ENCODE data around the gene POLR3K. TPM values are rescaled to one million over a fixed set of nuclear protein-coding genes. Genes with fewer than 3 reads are reported as not detected.

POLR3K gene
- total RNA-seq, 1 experiment from 2014 or later: 22.7 TPM

DNA sequence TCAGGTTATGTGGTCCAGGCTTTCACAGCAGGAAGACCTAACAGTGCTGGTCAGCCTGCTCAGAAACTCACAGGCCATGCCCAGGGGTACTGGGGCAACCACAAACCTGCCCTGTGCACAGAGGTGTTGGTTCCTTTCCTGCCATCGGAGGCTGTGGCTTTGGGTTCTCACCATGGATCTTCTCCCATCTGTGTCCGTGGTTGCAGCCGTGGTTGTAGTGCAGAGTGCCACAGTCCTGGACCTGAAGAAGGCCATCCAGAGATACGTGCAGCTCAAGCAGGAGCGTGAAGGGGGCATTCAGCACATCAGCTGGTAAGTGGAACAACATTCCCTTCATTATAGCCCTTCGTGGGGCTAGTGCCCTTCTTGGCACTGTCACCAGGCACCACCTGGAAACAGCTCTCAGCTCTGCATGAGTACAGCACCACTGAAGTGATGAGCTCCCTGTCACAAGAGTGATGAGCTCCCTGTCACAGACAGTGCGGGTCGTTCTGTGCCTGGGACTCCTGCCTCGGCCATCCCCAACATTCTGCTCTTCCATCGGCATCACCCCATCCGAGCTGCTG lies 2.2 kb upstream of the POLR3K start:
- H3K27me3 ChIP-seq (ENCODE audit: insufficient read depth, low read length): no peaks in the 10 kb centered on the region
- no peaks in the 10 kb centered on the region for H4K20me1 ChIP-seq (ENCODE audit: insufficient read depth)
- H3K36me3 ChIP-seq (ENCODE audit: control insufficient read depth in 1 of 2, insufficient read depth in 2 of 2, low read length in 2 of 2): no peaks in the 10 kb centered on the region; a peak in 3 of 4 replicates
- peaks cover 29% of the 10 kb centered on the region for H3K79me2 ChIP-seq (ENCODE audit: insufficient read depth, low read length)
- no peak overlapping the region for H3K4me2 ChIP-seq (ENCODE audit: low read length)
- ATAC-seq (no peak), DNase-seq (ENCODE audit: low read depth, low spot score) (no peak)
- H3K9ac ChIP-seq (ENCODE audit: low read length): no peak overlapping the region
- H3K9me3 ChIP-seq (ENCODE audit: control insufficient read depth in 1 of 2, insufficient read depth in 1 of 2, low read depth in 1 of 2, low read length in 2 of 2): no peaks in the 10 kb centered on the region
- H3K27ac ChIP-seq (ENCODE audit: low read depth, low read length): no peak overlapping the region
- RAD21 ChIA-PET (ENCODE audit: low non-redundant PET in 1 of 2, low total read pairs in 2 of 2, uncharacterized antibody in 2 of 2, unreplicated experiment in 2 of 2): no interaction called here
- POLR2A ChIA-PET: no interaction called here
- CTCF ChIA-PET: no interaction called here
- H3K4me3 ChIP-seq (replicated peaks in 1 of 2; ENCODE audit: low read depth in 1 of 2, low read length in 2 of 2): no peak overlapping the region
- BruUV-seq (replicated peaks): no TSS peak
- no peaks in the 10 kb centered on the region for H3K4me1 ChIP-seq (ENCODE audit: control insufficient read depth in 1 of 2, insufficient read depth in 2 of 2, low read length in 2 of 2)
- no peaks in the 10 kb centered on the region for H3K9me2 ChIP-seq (ENCODE audit: insufficient read depth)
- H2AFZ ChIP-seq (ENCODE audit: low read depth, low read length, poor library complexity, severe bottlenecking): no peak overlapping the region
- TF ChIP-seq TCF7L2 (IDR thresholded peaks at IDR 0.05; ENCODE audit: borderline replicate concordance, extremely low read depth, insufficient read depth, insufficient read length) (no peak), EZH2phosphoT487 (IDR thresholded peaks at IDR 0.05; ENCODE audit: borderline replicate concordance) (no peak), POLR2A (IDR thresholded peaks at IDR 0.05; ENCODE audit: borderline replicate concordance, extremely low read depth, insufficient read depth, insufficient read length) (no peak), CBX3 (IDR thresholded peaks at IDR 0.05; ENCODE audit: low read depth) (no peak), ZFX (IDR thresholded peaks at IDR 0.05) (no peak), JUND (IDR thresholded peaks at IDR 0.05) (no peak), ELF1 (IDR thresholded peaks at IDR 0.05; ENCODE audit: borderline replicate concordance, low read depth) (no peak), YY1 (IDR thresholded peaks at IDR 0.05; ENCODE audit: extremely low read depth, insufficient replicate concordance, low read depth, low read length) (no peak), SP1 (IDR thresholded peaks at IDR 0.05; ENCODE audit: low read depth) (no peak)
- TF ChIP-seq, protein P1, sequence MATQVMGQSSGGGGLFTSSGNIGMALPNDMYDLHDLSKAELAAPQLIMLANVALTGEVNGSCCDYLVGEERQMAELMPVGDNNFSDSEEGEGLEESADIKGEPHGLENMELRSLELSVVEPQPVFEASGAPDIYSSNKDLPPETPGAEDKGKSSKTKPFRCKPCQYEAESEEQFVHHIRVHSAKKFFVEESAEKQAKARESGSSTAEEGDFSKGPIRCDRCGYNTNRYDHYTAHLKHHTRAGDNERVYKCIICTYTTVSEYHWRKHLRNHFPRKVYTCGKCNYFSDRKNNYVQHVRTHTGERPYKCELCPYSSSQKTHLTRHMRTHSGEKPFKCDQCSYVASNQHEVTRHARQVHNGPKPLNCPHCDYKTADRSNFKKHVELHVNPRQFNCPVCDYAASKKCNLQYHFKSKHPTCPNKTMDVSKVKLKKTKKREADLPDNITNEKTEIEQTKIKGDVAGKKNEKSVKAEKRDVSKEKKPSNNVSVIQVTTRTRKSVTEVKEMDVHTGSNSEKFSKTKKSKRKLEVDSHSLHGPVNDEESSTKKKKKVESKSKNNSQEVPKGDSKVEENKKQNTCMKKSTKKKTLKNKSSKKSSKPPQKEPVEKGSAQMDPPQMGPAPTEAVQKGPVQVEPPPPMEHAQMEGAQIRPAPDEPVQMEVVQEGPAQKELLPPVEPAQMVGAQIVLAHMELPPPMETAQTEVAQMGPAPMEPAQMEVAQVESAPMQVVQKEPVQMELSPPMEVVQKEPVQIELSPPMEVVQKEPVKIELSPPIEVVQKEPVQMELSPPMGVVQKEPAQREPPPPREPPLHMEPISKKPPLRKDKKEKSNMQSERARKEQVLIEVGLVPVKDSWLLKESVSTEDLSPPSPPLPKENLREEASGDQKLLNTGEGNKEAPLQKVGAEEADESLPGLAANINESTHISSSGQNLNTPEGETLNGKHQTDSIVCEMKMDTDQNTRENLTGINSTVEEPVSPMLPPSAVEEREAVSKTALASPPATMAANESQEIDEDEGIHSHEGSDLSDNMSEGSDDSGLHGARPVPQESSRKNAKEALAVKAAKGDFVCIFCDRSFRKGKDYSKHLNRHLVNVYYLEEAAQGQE (IDR thresholded peaks at IDR 0.05; ENCODE audit: low read depth): no peak
- TF ChIP-seq, protein P2, sequence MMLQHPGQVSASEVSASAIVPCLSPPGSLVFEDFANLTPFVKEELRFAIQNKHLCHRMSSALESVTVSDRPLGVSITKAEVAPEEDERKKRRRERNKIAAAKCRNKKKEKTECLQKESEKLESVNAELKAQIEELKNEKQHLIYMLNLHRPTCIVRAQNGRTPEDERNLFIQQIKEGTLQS (IDR thresholded peaks at IDR 0.05): no peak
- TF ChIP-seq, protein P3, sequence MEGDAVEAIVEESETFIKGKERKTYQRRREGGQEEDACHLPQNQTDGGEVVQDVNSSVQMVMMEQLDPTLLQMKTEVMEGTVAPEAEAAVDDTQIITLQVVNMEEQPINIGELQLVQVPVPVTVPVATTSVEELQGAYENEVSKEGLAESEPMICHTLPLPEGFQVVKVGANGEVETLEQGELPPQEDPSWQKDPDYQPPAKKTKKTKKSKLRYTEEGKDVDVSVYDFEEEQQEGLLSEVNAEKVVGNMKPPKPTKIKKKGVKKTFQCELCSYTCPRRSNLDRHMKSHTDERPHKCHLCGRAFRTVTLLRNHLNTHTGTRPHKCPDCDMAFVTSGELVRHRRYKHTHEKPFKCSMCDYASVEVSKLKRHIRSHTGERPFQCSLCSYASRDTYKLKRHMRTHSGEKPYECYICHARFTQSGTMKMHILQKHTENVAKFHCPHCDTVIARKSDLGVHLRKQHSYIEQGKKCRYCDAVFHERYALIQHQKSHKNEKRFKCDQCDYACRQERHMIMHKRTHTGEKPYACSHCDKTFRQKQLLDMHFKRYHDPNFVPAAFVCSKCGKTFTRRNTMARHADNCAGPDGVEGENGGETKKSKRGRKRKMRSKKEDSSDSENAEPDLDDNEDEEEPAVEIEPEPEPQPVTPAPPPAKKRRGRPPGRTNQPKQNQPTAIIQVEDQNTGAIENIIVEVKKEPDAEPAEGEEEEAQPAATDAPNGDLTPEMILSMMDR (IDR thresholded peaks at IDR 0.05 in 2 of 3, conservative IDR thresholded peaks at IDR 0.05 in 1 of 3; ENCODE audit: borderline replicate concordance in 1 of 3, insufficient read depth in 1 of 3, low read depth in 2 of 3, low read length in 2 of 3): no peak
- TF ChIP-seq, protein P4, sequence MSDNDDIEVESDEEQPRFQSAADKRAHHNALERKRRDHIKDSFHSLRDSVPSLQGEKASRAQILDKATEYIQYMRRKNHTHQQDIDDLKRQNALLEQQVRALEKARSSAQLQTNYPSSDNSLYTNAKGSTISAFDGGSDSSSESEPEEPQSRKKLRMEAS (IDR thresholded peaks at IDR 0.05): no peak
- intact Hi-C loops (cut with micrococcal nuclease): no loop called here
